Calu3 (cell line): ENCODE data around the gene RPS28. TPM values are rescaled to one million over a fixed set of nuclear protein-coding genes. Genes with fewer than 3 reads are reported as not detected.

Experiments used
- BruUV-seq: library from RNA; stranded (reverse); fragments of 400-500 nt; replicated peaks from 2 replicates; lab custom pipeline; 2021; lab: Mats Ljungman, UMichigan
- CTCF ChIA-PET: fragments of 300-600 bp; sonication (Branson Sonifier 250); formaldehyde crosslinking; loops from one replicate; lab custom pipeline; 2022; ENCODE audit warnings: antibody characterized with exemption; lab: Charles Lee
- DNase-seq: peaks from one replicate; pipeline ENCODE4 v3.0.0; 2022
- H3K27ac Mint-ChIP-seq: one replicate; pipeline ENCODE4 v1.8.0; 2022; ENCODE audit warnings: mixed read lengths; ENCODE audit not compliant: unreplicated experiment
- H3K27me3 Mint-ChIP-seq: one replicate; pipeline ENCODE4 v1.8.0; 2022; ENCODE audit warnings: mixed read lengths; ENCODE audit not compliant: unreplicated experiment
- H3K36me3 Mint-ChIP-seq: one replicate; pipeline ENCODE4 v1.8.0; 2022; ENCODE audit warnings: mild to moderate bottlenecking, moderate library complexity, mixed read lengths; ENCODE audit not compliant: insufficient read depth, unreplicated experiment
- H3K4me1 Mint-ChIP-seq: one replicate; pipeline ENCODE4 v1.8.0; 2022; ENCODE audit warnings: mild to moderate bottlenecking, low read depth, mixed read lengths; ENCODE audit not compliant: unreplicated experiment
- H3K4me3 Mint-ChIP-seq: one replicate; pipeline ENCODE4 v1.8.0; 2022; ENCODE audit warnings: mild to moderate bottlenecking, low read depth, moderate library complexity, mixed read lengths; ENCODE audit not compliant: unreplicated experiment
- H3K9me3 Mint-ChIP-seq: one replicate; pipeline ENCODE4 v1.8.0; 2022; ENCODE audit warnings: low read depth, mixed read lengths; ENCODE audit not compliant: unreplicated experiment
- intact Hi-C: fragments of 100-400 bp; cut with micrococcal nuclease; formaldehyde crosslinking; loops from one replicate; pipeline ENCODE4 v1.10.0; 2022; ENCODE audit not compliant: unreplicated experiment
- total RNA-seq: library from RNA; stranded (reverse); gene quantifications from 2 replicates; pipeline ENCODE4 v1.2.3, GENCODE V29; 2022
- TF ChIP-seq, protein P1 (sequence below): fragments of 200-600 bp; IDR thresholded peaks from one replicate; pipeline ENCODE4 v1.8.0; 2022; ENCODE audit warnings: antibody characterized with exemption; ENCODE audit not compliant: unreplicated experiment

Gene RPS28
- total RNA-seq, 1 experiment from 2014 or later: 565 TPM

- Mint-ChIP-seq H3K27ac (no peak overlapping the region), H3K36me3 (peaks cover 26% of the 10 kb centered on the region), H3K4me1 (peaks cover under 1% of the 10 kb centered on the region), H3K9me3 (no peaks in the 10 kb centered on the region), H3K4me3 (no peak overlapping the region), H3K27me3 (peaks cover 41% of the 10 kb centered on the region)
- CTCF ChIA-PET: no interaction called here
- TF ChIP-seq, protein P1, sequence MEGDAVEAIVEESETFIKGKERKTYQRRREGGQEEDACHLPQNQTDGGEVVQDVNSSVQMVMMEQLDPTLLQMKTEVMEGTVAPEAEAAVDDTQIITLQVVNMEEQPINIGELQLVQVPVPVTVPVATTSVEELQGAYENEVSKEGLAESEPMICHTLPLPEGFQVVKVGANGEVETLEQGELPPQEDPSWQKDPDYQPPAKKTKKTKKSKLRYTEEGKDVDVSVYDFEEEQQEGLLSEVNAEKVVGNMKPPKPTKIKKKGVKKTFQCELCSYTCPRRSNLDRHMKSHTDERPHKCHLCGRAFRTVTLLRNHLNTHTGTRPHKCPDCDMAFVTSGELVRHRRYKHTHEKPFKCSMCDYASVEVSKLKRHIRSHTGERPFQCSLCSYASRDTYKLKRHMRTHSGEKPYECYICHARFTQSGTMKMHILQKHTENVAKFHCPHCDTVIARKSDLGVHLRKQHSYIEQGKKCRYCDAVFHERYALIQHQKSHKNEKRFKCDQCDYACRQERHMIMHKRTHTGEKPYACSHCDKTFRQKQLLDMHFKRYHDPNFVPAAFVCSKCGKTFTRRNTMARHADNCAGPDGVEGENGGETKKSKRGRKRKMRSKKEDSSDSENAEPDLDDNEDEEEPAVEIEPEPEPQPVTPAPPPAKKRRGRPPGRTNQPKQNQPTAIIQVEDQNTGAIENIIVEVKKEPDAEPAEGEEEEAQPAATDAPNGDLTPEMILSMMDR: no peak
- no peak for DNase-seq
- BruUV-seq: no TSS peak
- intact Hi-C loops: no loop called here
Measured at GRCh38 chr19:8325454-8325853, 4.2 kb downstream of the RPS28 start.

GRCh38 chr19:8329996-8330395 is 8.7 kb downstream of the RPS28 start:
- DNase-seq: no peak
- Mint-ChIP-seq H3K4me3 (no peak overlapping the region), H3K27ac (no peak overlapping the region), H3K4me1 (no peaks in the 10 kb centered on the region), H3K36me3 (peaks cover 5% of the 10 kb centered on the region), H3K9me3 (no peaks in the 10 kb centered on the region), H3K27me3 (peaks cover 42% of the 10 kb centered on the region)
- CTCF ChIA-PET: no interaction called here
- intact Hi-C loops: no loop called here
- BruUV-seq: no TSS peak
- TF ChIP-seq, protein P1: no peak

GRCh38 chr19:8331263-8331845 is 10.1 kb downstream of the RPS28 start:
- CTCF ChIA-PET: no interaction called here
- H3K27me3 Mint-ChIP-seq: peaks cover 41% of the 10 kb centered on the region
- no TSS peak for BruUV-seq
- H3K9me3 Mint-ChIP-seq: no peaks in the 10 kb centered on the region
- no peak overlapping the region for H3K27ac Mint-ChIP-seq
- no peak for DNase-seq
- TF ChIP-seq, protein P1: no peak
- H3K36me3 Mint-ChIP-seq: peaks cover 5% of the 10 kb centered on the region
- H3K4me3 Mint-ChIP-seq: no peak overlapping the region
- intact Hi-C loops: no loop called here
- no peaks in the 10 kb centered on the region for H3K4me1 Mint-ChIP-seq

- TF ChIP-seq, protein P1: no peak
- CTCF ChIA-PET: no interaction called here
- no TSS peak for BruUV-seq
- H3K27me3 Mint-ChIP-seq: peaks cover 25% of the 10 kb centered on the region
- no peak overlapping the region for H3K27ac Mint-ChIP-seq
- H3K36me3 Mint-ChIP-seq: peaks cover 5% of the 10 kb centered on the region
- no peaks in the 10 kb centered on the region for H3K4me1 Mint-ChIP-seq
- H3K9me3 Mint-ChIP-seq: no peaks in the 10 kb centered on the region
- no peak overlapping the region for H3K4me3 Mint-ChIP-seq
- no peak for DNase-seq
- intact Hi-C loops: no loop called here
Measured at GRCh38 chr19:8332976-8333766, 11.9 kb downstream of the RPS28 start.
